Esophagus muscularis mucosa (tissue), 4 donors: ENCODE results near the gene ADCY7.

Experiments
- CTCF ChIP-seq, 3 experiments: fragments of 200-600 bp in 2 of 3; fragments of 450-650 bp in 1 of 3; sonication (generic) in 2 of 3; IDR thresholded peaks; one replicate each; pipeline ENCODE4 v1.5.1; 2017 to 2019; ENCODE audit warnings: antibody characterized with exemption in 3 of 3, mild to moderate bottlenecking in 2 of 3, moderate library complexity in 1 of 3
- EP300 ChIP-seq: sonication (generic); formaldehyde crosslinking; IDR thresholded peaks from one replicate; pipeline ENCODE4 v1.6.1; 2017; ENCODE audit warnings: antibody characterized with exemption
- POLR2A ChIP-seq: fragments of 450-650 bp; IDR thresholded peaks from one replicate; pipeline ENCODE4 v1.6.1; 2017; ENCODE audit warnings: antibody characterized with exemption, moderate library complexity, mild to moderate bottlenecking, low read depth
- POLR2AphosphoS5 ChIP-seq, 2 donors: sonication (generic); formaldehyde crosslinking; IDR thresholded peaks; one replicate each; pipeline ENCODE4 v1.6.1; 2017; ENCODE audit warnings: antibody characterized with exemption in 2 of 2

GRCh38 chr16:50301626-50302471 is 35.5 kb downstream of the ADCY7 start:
- TF ChIP-seq CTCF (IDR thresholded peaks at IDR 0.05) = no peak
- no peak for TF ChIP-seq POLR2A
- TF ChIP-seq EP300 = no peak
- peak in 1 of 2 donors; percentile 35 for TF ChIP-seq POLR2AphosphoS5 (IDR thresholded peaks at IDR 0.05)
